Ishikawa (cell line): ENCODE data around the gene AP1S3.

Source experiments
- CEBPB ChIP-seq: IDR thresholded peaks from 2 replicates; pipeline ENCODE4 v1.6.1; 2012
- CREB1 ChIP-seq: IDR thresholded peaks from 2 replicates; pipeline ENCODE4 v1.6.1; 2012; ENCODE audit warnings: low read depth
- EGR1 ChIP-seq: IDR thresholded peaks from 2 replicates; pipeline ENCODE4 v1.6.1; 2012
- EP300 ChIP-seq: IDR thresholded peaks from 2 replicates; pipeline ENCODE4 v1.6.1; 2012; ENCODE audit warnings: borderline replicate concordance
- FOXM1 ChIP-seq: IDR thresholded peaks from 2 replicates; pipeline ENCODE4 v1.6.1; 2012; ENCODE audit warnings: low read depth, borderline replicate concordance
- MAX ChIP-seq: IDR thresholded peaks from 2 replicates; pipeline ENCODE4 v1.6.1; 2012
- NFIC ChIP-seq: IDR thresholded peaks from 2 replicates; pipeline ENCODE4 v1.6.1; 2012
- RAD21 ChIP-seq: IDR thresholded peaks from 2 replicates; pipeline ENCODE4 v1.6.1; 2012; ENCODE audit warnings: low read depth
- REST ChIP-seq: IDR thresholded peaks from 2 replicates; pipeline ENCODE4 v1.6.1; 2012; ENCODE audit warnings: low read depth, mild to moderate bottlenecking
- TAF1 ChIP-seq: IDR thresholded peaks from 2 replicates; pipeline ENCODE4 v1.6.1; 2012; ENCODE audit warnings: low read depth, mild to moderate bottlenecking
- TCF12 ChIP-seq: IDR thresholded peaks from 2 replicates; pipeline ENCODE4 v1.6.1; 2012; ENCODE audit warnings: low read depth
- TEAD4 ChIP-seq: IDR thresholded peaks from 2 replicates; pipeline ENCODE4 v1.6.1; 2012
- YY1 ChIP-seq: IDR thresholded peaks from 2 replicates; pipeline ENCODE4 v1.6.1; 2012; ENCODE audit warnings: low read depth
- ZBTB7A ChIP-seq: IDR thresholded peaks from 2 replicates; pipeline ENCODE4 v1.6.1; 2012; ENCODE audit warnings: low read depth
- TF ChIP-seq, protein P1 (sequence below): IDR thresholded peaks from 2 replicates; pipeline ENCODE4 v1.6.1; 2012

Gene AP1S3

GRCh38 chr2:223832241-223832903 lies 5.0 kb downstream of the AP1S3 start:
- no peak for TF ChIP-seq CEBPB
- TF ChIP-seq REST = no peak
- TF ChIP-seq RAD21 = no peak

- TF ChIP-seq MAX (no peak), EGR1 (no peak), CEBPB (no peak), FOXM1 (no peak), RAD21 (no peak), REST (no peak), TAF1 (no peak), NFIC (no peak), EP300 (no peak), YY1 (no peak), ZBTB7A (no peak), TCF12 (no peak), TEAD4 (no peak), CREB1 (no peak)
- TF ChIP-seq, protein P1, sequence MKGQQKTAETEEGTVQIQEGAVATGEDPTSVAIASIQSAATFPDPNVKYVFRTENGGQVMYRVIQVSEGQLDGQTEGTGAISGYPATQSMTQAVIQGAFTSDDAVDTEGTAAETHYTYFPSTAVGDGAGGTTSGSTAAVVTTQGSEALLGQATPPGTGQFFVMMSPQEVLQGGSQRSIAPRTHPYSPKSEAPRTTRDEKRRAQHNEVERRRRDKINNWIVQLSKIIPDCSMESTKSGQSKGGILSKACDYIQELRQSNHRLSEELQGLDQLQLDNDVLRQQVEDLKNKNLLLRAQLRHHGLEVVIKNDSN = no peak
Observed at GRCh38 chr2:223829128-223829527, 8.3 kb downstream of the AP1S3 start.

- TF ChIP-seq TCF12 (no peak), EP300 (no peak), EGR1 (no peak), RAD21 (no peak), NFIC (no peak), YY1 (no peak), TEAD4 (no peak), CEBPB (no peak), MAX (no peak), ZBTB7A (no peak), CREB1 (no peak)
- TF ChIP-seq, protein P1 = no peak
Observed at GRCh38 chr2:223828314-223828713, 9.1 kb downstream of the AP1S3 start.

- TF ChIP-seq CEBPB (no peak), EGR1 (no peak), TAF1 (no peak), FOXM1 (no peak), TCF12 (no peak), TEAD4 (no peak), YY1 (no peak), RAD21 (no peak), MAX (no peak), EP300 (no peak), REST (no peak), CREB1 (no peak), ZBTB7A (no peak), NFIC (no peak)
- TF ChIP-seq, protein P1 = no peak
Observed at GRCh38 chr2:223826995-223827394, 10.4 kb downstream of the AP1S3 start.
